Measurements from ENCODE around the gene ATP2C2. TPM values are rescaled to one million over a fixed set of nuclear protein-coding genes. Genes with fewer than 3 reads are reported as not detected.

Gene ATP2C2
- total and polyA plus RNA-seq, 4 donors, result 21.3 to 96.8 (median 37.5) TPM

DNA sequence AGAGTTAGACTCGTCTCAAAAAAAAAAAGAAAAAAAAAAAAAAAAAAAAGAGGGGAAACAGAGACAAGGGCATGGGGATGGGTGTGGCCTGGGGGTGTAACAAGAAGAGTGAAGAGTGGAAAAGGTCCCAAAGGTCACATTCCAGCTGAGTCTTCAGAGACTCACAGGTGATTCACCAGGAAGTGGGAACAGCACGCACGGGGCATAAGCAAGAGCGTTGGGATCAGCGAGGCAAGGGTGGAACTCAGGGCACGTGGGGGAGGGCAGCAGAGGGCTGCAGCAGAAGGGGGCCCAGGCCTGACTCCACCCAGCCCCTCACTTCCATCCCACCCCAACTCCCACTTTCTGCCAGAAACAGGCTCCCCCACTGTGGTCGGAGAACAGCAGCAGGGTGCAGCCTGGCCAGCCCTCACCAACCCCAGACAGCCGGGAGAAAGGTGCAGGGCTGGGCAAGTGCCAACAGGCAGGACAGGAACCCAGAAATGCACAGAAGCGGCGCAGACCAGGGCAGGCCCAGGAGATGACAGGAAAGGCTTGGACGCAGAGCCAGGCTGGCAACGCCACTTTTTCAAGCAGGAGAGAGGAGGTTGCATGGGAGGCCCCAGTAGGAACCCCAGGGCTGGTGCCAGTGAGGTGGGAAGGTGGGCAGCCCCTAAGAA is 132.9 kb downstream of the ATP2C2 start:
- H3K36me3 ChIP-seq (ENCODE audit: control insufficient read depth in 4 of 4, insufficient read depth in 4 of 4, low read length in 4 of 4), result peaks cover 5 to 22% (median 16%) of the 10 kb centered on the region in 4 donors
- DNase-seq, result peak in 1 of 3 donors; percentile 11
- 92% methylated on average over 12 of the region's 12 CpGs for WGBS, 2 donors
- peaks cover 0 to 14% (median 4%) of the 10 kb centered on the region in 5 donors for H3K4me1 ChIP-seq (ENCODE audit: control insufficient read depth in 5 of 5, insufficient read depth in 5 of 5, low read length in 5 of 5)
- no peak overlapping the region for H3K9ac ChIP-seq (ENCODE audit: insufficient read depth in 1 of 2, low read length in 2 of 2)
- no peaks in the 10 kb centered on the region for H3K9me3 ChIP-seq (ENCODE audit: control insufficient read depth in 4 of 4, insufficient read depth in 3 of 4, low read length in 3 of 4)
- H3K27me3 ChIP-seq (ENCODE audit: control insufficient read depth in 3 of 3, insufficient read depth in 3 of 3, low read length in 2 of 3), result no peaks in the 10 kb centered on the region
- no peak overlapping the region for H3K27ac ChIP-seq (ENCODE audit: low read depth in 1 of 2, low read length in 1 of 2)
- no peak overlapping the region for H3K4me3 ChIP-seq
- no peak for ATAC-seq (ENCODE audit: insufficient read depth, low FRiP score)
- TF ChIP-seq CTCF (IDR thresholded peaks at IDR 0.05; ENCODE audit: control extremely low read depth, extremely low read depth), result no peak

DNA sequence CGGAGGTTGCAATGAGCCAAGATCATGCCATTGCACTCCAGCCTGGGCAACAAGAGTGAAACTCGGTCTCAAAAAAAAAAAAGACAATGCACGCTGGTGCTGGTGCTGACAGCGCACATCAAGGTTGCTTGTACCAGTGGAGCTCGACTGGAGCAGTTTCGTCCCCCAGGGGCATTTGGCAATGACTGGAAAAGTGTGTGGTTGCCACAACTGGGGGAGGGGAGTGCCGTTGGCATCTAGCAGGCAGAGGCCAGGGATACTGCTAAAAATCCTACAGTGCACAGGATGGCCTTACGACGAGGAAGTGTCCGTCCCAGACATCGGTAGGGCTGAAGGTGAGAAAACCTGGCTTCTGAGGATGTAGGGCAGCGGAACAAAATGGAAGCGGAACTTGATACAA is 133.7 kb downstream of the ATP2C2 start:
- DNase-seq, result peak in 1 of 3 donors; percentile 4
- Histone ChIP-seq H3K4me3 (no peak overlapping the region), H3K9ac (ENCODE audit: insufficient read depth in 1 of 2, low read length in 2 of 2) (no peak overlapping the region), H3K4me1 (ENCODE audit: control insufficient read depth in 5 of 5, insufficient read depth in 5 of 5, low read length in 5 of 5) (peaks cover 0 to 14% (median 4%) of the 10 kb centered on the region in 5 donors), H3K27ac (ENCODE audit: low read depth in 1 of 2, low read length in 1 of 2) (no peak overlapping the region), H3K36me3 (ENCODE audit: control insufficient read depth in 4 of 4, insufficient read depth in 4 of 4, low read length in 4 of 4) (peaks cover 5 to 14% (median 10%) of the 10 kb centered on the region in 4 donors), H3K27me3 (ENCODE audit: control insufficient read depth in 3 of 3, insufficient read depth in 3 of 3, low read length in 2 of 3) (no peaks in the 10 kb centered on the region), H3K9me3 (ENCODE audit: control insufficient read depth in 4 of 4, insufficient read depth in 3 of 4, low read length in 3 of 4) (no peaks in the 10 kb centered on the region)
- TF ChIP-seq CTCF (IDR thresholded peaks at IDR 0.05; ENCODE audit: control extremely low read depth, extremely low read depth), result no peak
- ATAC-seq (ENCODE audit: insufficient read depth, low FRiP score), result no peak
- 88 to 96% methylated on average over 13 of the region's 13 CpGs for WGBS, 2 donors

GRCh38 chr16:84502581-84502980 is 134.2 kb downstream of the ATP2C2 start:
- Histone ChIP-seq H3K9ac (ENCODE audit: insufficient read depth in 1 of 2, low read length in 2 of 2) (no peak overlapping the region), H3K27me3 (ENCODE audit: control insufficient read depth in 3 of 3, insufficient read depth in 3 of 3, low read length in 2 of 3) (no peaks in the 10 kb centered on the region), H3K4me1 (ENCODE audit: control insufficient read depth in 5 of 5, insufficient read depth in 5 of 5, low read length in 5 of 5) (peaks cover 0 to 14% (median 4%) of the 10 kb centered on the region in 5 donors), H3K4me3 (no peak overlapping the region), H3K36me3 (ENCODE audit: control insufficient read depth in 4 of 4, insufficient read depth in 4 of 4, low read length in 4 of 4) (peaks cover 3 to 9% (median 6%) of the 10 kb centered on the region in 4 donors), H3K27ac (ENCODE audit: low read depth in 1 of 2, low read length in 1 of 2) (no peak overlapping the region), H3K9me3 (ENCODE audit: control insufficient read depth in 4 of 4, insufficient read depth in 3 of 4, low read length in 3 of 4) (no peaks in the 10 kb centered on the region)
- 94 to 96% methylated on average over 6 of the region's 6 CpGs for WGBS, 2 donors
- no peak for TF ChIP-seq CTCF (IDR thresholded peaks at IDR 0.05; ENCODE audit: control extremely low read depth, extremely low read depth)
- ATAC-seq (ENCODE audit: insufficient read depth, low FRiP score), result no peak
- DNase-seq, result peak in 1 of 3 donors; percentile 0
